Activated CD4-positive, alpha-beta T cell treated with anti-CD3 and anti-CD28 coated beads, Interleukin-2, amount 50 U/mL, for 48 hours (primary cell): ENCODE results near the gene MAN1C1.

ENCODE experiments used
- DNase-seq, 2 experiments: peaks; one replicate each; pipeline ENCODE4 v3.0.0-alpha.2; 2020

Gene MAN1C1

GRCh38 chr1:25614501-25615171 is 2.0 kb upstream of the MAN1C1 start:
- DNase-seq: no peak

- no peak for DNase-seq
Measured at GRCh38 chr1:25615172-25615541, 1.4 kb upstream of the MAN1C1 start.

GRCh38 chr1:25615563-25616094 is 962 bp upstream of the MAN1C1 start:
- no peak for DNase-seq

GRCh38 chr1:25616987-25617624 is 515 bp downstream of the MAN1C1 start:
- no peak for DNase-seq

- DNase-seq: peak in 1 of 2 experiments; percentile 17
Measured at GRCh38 chr1:25617625-25618432, 1.2 kb downstream of the MAN1C1 start.

- DNase-seq: no peak
Measured at GRCh38 chr1:25618433-25618808, 1.8 kb downstream of the MAN1C1 start.

- peak; percentile 56 to 66 for DNase-seq
Measured at GRCh38 chr1:25619101-25619890, 2.7 kb downstream of the MAN1C1 start.

GRCh38 chr1:25620211-25620610 is 3.6 kb downstream of the MAN1C1 start:
- peak in 1 of 2 experiments; percentile 22 for DNase-seq

GRCh38 chr1:25620701-25621350 is 4.2 kb downstream of the MAN1C1 start:
- no peak for DNase-seq

- no peak for DNase-seq
Measured at GRCh38 chr1:25621876-25622275, 5.3 kb downstream of the MAN1C1 start.

GRCh38 chr1:25622531-25622930 is 5.9 kb downstream of the MAN1C1 start:
- peak in 1 of 2 experiments; percentile 24 for DNase-seq

GRCh38 chr1:25623007-25623406 is 6.4 kb downstream of the MAN1C1 start:
- no peak for DNase-seq

- DNase-seq: no peak
Measured at GRCh38 chr1:25623731-25624130, 7.1 kb downstream of the MAN1C1 start.

GRCh38 chr1:25624156-25624555 is 7.6 kb downstream of the MAN1C1 start:
- no peak for DNase-seq

- DNase-seq: no peak
Measured at GRCh38 chr1:25624604-25625003, 8.0 kb downstream of the MAN1C1 start.

GRCh38 chr1:25626018-25626417 is 9.4 kb downstream of the MAN1C1 start:
- DNase-seq: no peak

GRCh38 chr1:25628741-25629421 is 12.3 kb downstream of the MAN1C1 start:
- no peak for DNase-seq

- DNase-seq: no peak
Measured at GRCh38 chr1:25629836-25630235, 13.2 kb downstream of the MAN1C1 start.

GRCh38 chr1:25631750-25632485 is 15.3 kb downstream of the MAN1C1 start:
- no peak for DNase-seq

GRCh38 chr1:25634066-25634465 is 17.5 kb downstream of the MAN1C1 start:
- no peak for DNase-seq

- peak in 1 of 2 experiments; percentile 0 for DNase-seq
Measured at GRCh38 chr1:25634896-25635295, 18.3 kb downstream of the MAN1C1 start.
